ENCODE results near the gene CLEC14A.

- TF ChIP-seq CTCF (IDR thresholded peaks at IDR 0.05): no peak
- TF ChIP-seq EZH2 (IDR thresholded peaks at IDR 0.05): no peak
These were observed 5.7 kb upstream of the CLEC14A start for GRCh38 chr14:38261620-38262019.

All from neural progenitor cell (in vitro differentiated cells).